Liver (tissue), 9 donors: ENCODE measurements around the gene PLN. TPM values are rescaled to one million over a fixed set of nuclear protein-coding genes. Genes with fewer than 3 reads are reported as not detected.

Source experiments
- DNase-seq: peaks from one replicate; pipeline ENCODE4 v3.0.0-alpha.2; 2017; ENCODE audit warnings: low spot score
- H3K27ac ChIP-seq, 2 donors: one replicate each; pipeline ENCODE4 v1.7.0; 2013; ENCODE audit warnings: inconsistent platforms in 2 of 2, low read length in 2 of 2, control low read depth in 1 of 2, low read depth in 1 of 2, mild to moderate bottlenecking in 1 of 2
- H3K27me3 ChIP-seq, 4 donors: one replicate each; pipeline versions ENCODE4 v1.6.1 to v1.7.0; 2013; ENCODE audit warnings: low read length in 3 of 4, inconsistent platforms in 1 of 4, mild to moderate bottlenecking in 1 of 4, moderate library complexity in 1 of 4; ENCODE audit not compliant: control insufficient read depth in 4 of 4, insufficient read depth in 4 of 4
- H3K36me3 ChIP-seq, 4 donors: one replicate each; pipeline versions ENCODE4 v1.6.1 to v1.7.0; 2013; ENCODE audit warnings: low read length in 3 of 4, mild to moderate bottlenecking in 3 of 4, low read depth in 1 of 4, moderate library complexity in 1 of 4; ENCODE audit not compliant: control insufficient read depth in 4 of 4, insufficient read depth in 3 of 4
- H3K4me1 ChIP-seq, 4 donors: one replicate each; pipeline versions ENCODE4 v1.6.1 to v1.7.0; 2013; ENCODE audit warnings: low read length in 3 of 4, mild to moderate bottlenecking in 3 of 4, moderate library complexity in 1 of 4; ENCODE audit not compliant: control insufficient read depth in 4 of 4, insufficient read depth in 4 of 4
- H3K4me3 ChIP-seq, 3 donors: one replicate each; pipeline versions ENCODE4 v1.6.1 to v1.7.0; 2013; ENCODE audit warnings: low read length in 3 of 3, control low read depth in 1 of 3, low read depth in 1 of 3, mild to moderate bottlenecking in 1 of 3
- H3K9ac ChIP-seq, 2 donors: one replicate each; pipeline ENCODE4 v1.7.0; 2013; ENCODE audit warnings: low read length in 2 of 2, mild to moderate bottlenecking in 2 of 2, moderate library complexity in 2 of 2, control low read depth in 1 of 2, low read depth in 1 of 2
- H3K9me3 ChIP-seq, 4 donors: one replicate each; pipeline versions ENCODE4 v1.6.1 to v1.7.0; 2013; ENCODE audit warnings: low read length in 3 of 4; ENCODE audit not compliant: control insufficient read depth in 4 of 4
- CTCF ChIP-seq: fragments of 150-350 bp; IDR thresholded peaks from 2 replicates; pipeline ENCODE4 v1.5.1; 2017; ENCODE audit warnings: improper control_type of control experiment, low read depth, low read length; ENCODE audit not compliant: missing input control
- EGR1 ChIP-seq, 2 donors: IDR thresholded peaks; 2 replicates each; pipeline ENCODE4 v1.6.1; 2016 to 2018; ENCODE audit warnings: antibody characterized with exemption in 2 of 2, low read depth in 2 of 2
- FOXA1 ChIP-seq: IDR thresholded peaks from 2 replicates; pipeline ENCODE4 v1.6.1; 2016; ENCODE audit warnings: antibody characterized with exemption
- FOXA2 ChIP-seq: IDR thresholded peaks from 2 replicates; pipeline ENCODE4 v1.6.1; 2016; ENCODE audit warnings: antibody characterized with exemption
- GABPA ChIP-seq, 2 donors: IDR thresholded peaks in 1 of 2; conservative IDR thresholded peaks in 1 of 2; 2 replicates each; pipeline ENCODE4 v1.6.1; 2016; ENCODE audit warnings: antibody characterized with exemption in 2 of 2, mild to moderate bottlenecking in 1 of 2, moderate library complexity in 1 of 2
- HNF4A ChIP-seq, 2 donors: conservative IDR thresholded peaks; 2 replicates each; pipeline ENCODE4 v1.6.1; 2016; ENCODE audit warnings: antibody characterized with exemption in 2 of 2, mild to moderate bottlenecking in 2 of 2
- HNF4G ChIP-seq: IDR thresholded peaks from 2 replicates; pipeline ENCODE4 v1.6.1; 2016; ENCODE audit warnings: antibody characterized with exemption
- MAX ChIP-seq: IDR thresholded peaks from 2 replicates; pipeline ENCODE4 v1.6.1; 2016; ENCODE audit warnings: antibody characterized with exemption
- NR2F2 ChIP-seq: IDR thresholded peaks from 2 replicates; pipeline ENCODE4 v1.6.1; 2016; ENCODE audit warnings: antibody characterized with exemption
- RAD21 ChIP-seq, 2 donors: IDR thresholded peaks; 2 replicates each; pipeline ENCODE4 v1.6.1; 2016; ENCODE audit warnings: antibody characterized with exemption in 2 of 2, mild to moderate bottlenecking in 2 of 2
- REST ChIP-seq: IDR thresholded peaks from 2 replicates; pipeline ENCODE4 v1.6.1; 2016; ENCODE audit warnings: antibody characterized with exemption, mild to moderate bottlenecking
- SP1 ChIP-seq: IDR thresholded peaks from 2 replicates; pipeline ENCODE4 v1.6.1; 2018; ENCODE audit warnings: antibody characterized with exemption, mild to moderate bottlenecking
- TAF1 ChIP-seq: conservative IDR thresholded peaks from 2 replicates; pipeline ENCODE4 v1.6.1; 2016; ENCODE audit warnings: antibody characterized with exemption, mild to moderate bottlenecking
- YY1 ChIP-seq: IDR thresholded peaks from 2 replicates; pipeline ENCODE4 v1.6.1; 2016; ENCODE audit warnings: antibody characterized with exemption, mild to moderate bottlenecking
- whole genome bisulfite sequencing: extraction: QIAGEN DNeasy Blood & Tissue Kit; methylation state at CpG from one replicate; pipeline ENCODE4 v1.1.7; 2013; 5-methylcytosine and 5-hydroxymethylcytosine counted together
- polyA plus RNA-seq, 2 donors: library from polyadenylated mRNA; stranded (reverse) in 1 of 2; unstranded in 1 of 2; fragments of 200-250 nt in 1 of 2; fragments of >200 nt in 1 of 2; fragmentation: Nextera tagmentation in 1 of 2; extraction: Ambion mirVana in 1 of 2; gene quantifications; one replicate each; pipeline versions ENCODE4 v1.2.1 to v1.2.3, GENCODE V29; 2013 to 2015
- total RNA-seq, 2 donors: library from RNA; depleted of rRNA; stranded (reverse); fragments of >200 nt; gene quantifications; one replicate each; pipeline ENCODE4 v1.2.3, GENCODE V29; 2014
- TF ChIP-seq, protein P1 (sequence below): IDR thresholded peaks from 2 replicates; pipeline ENCODE4 v1.6.1; 2016; ENCODE audit warnings: antibody characterized with exemption
- donor health status: healthy.
- donor health status: healthy.
- donor health status: healthy.
- donor health status: healthy.
- donor health status: healthy.

PLN gene
- total and polyA plus RNA-seq, 4 donors = 0.14 to 1.3 (median 0.44) TPM

DNA sequence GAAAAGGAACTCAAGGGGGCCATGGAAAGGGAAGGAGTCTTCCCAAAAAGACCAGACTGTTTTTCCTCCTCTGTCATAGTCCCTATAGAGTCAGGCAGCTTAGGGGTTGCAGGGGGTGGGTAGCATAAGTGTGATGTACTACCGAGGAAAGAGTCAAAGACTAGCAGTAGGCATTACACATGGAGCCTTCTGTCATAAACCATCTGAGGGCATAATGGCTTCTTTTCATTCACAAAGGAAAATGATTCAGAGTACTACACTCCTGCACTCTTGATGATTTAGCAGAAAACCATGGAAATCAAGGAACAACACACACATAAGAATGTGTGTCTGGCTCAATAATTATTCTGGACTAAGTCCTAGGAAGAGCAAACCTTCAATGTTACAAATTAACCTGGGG is 14.9 kb downstream of the PLN start:
- H3K4me1 ChIP-seq = no peaks in the 10 kb centered on the region
- no peaks in the 10 kb centered on the region for H3K9me3 ChIP-seq
- H3K9ac ChIP-seq = no peak overlapping the region
- DNase-seq = no peak
- no peak overlapping the region for H3K4me3 ChIP-seq
- H3K36me3 ChIP-seq = no peaks in the 10 kb centered on the region
- no peak overlapping the region for H3K27ac ChIP-seq
- WGBS = 93% methylated on average over 1 of the region's 1 CpG
- TF ChIP-seq GABPA (IDR thresholded peaks at IDR 0.05 in 1 of 2, conservative IDR thresholded peaks at IDR 0.05 in 1 of 2) (no peak), NR2F2 (no peak), EGR1 (IDR thresholded peaks at IDR 0.05; ENCODE audit: low read depth in 2 of 2) (no peak), RAD21 (IDR thresholded peaks at IDR 0.05) (no peak), SP1 (no peak), HNF4G (no peak), MAX (no peak), REST (no peak)
- H3K27me3 ChIP-seq = no peaks in the 10 kb centered on the region

- no peak for TF ChIP-seq EGR1 (IDR thresholded peaks at IDR 0.05; ENCODE audit: low read depth in 2 of 2)
- peak; percentile 2 for TF ChIP-seq CTCF
- no peak for TF ChIP-seq TAF1
- TF ChIP-seq HNF4A (conservative IDR thresholded peaks at IDR 0.05) = no peak
- TF ChIP-seq HNF4G = no peak
- TF ChIP-seq SP1 = no peak
- TF ChIP-seq MAX = no peak
- no peak for TF ChIP-seq YY1
- no peak for TF ChIP-seq FOXA2
- no peak for TF ChIP-seq REST
- TF ChIP-seq RAD21 (IDR thresholded peaks at IDR 0.05) = peak; percentile 32 to 56
- TF ChIP-seq, protein P1, sequence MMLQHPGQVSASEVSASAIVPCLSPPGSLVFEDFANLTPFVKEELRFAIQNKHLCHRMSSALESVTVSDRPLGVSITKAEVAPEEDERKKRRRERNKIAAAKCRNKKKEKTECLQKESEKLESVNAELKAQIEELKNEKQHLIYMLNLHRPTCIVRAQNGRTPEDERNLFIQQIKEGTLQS = no peak
- no peak for TF ChIP-seq NR2F2
- no peak for TF ChIP-seq FOXA1
- no peak for TF ChIP-seq GABPA (IDR thresholded peaks at IDR 0.05 in 1 of 2, conservative IDR thresholded peaks at IDR 0.05 in 1 of 2)
- Histone ChIP-seq H3K4me3 (no peak overlapping the region), H3K27ac (no peak overlapping the region), H3K9ac (no peak overlapping the region), H3K9me3 (no peaks in the 10 kb centered on the region), H3K4me1 (no peaks in the 10 kb centered on the region), H3K36me3 (no peaks in the 10 kb centered on the region), H3K27me3 (no peaks in the 10 kb centered on the region)
- no peak for DNase-seq
- 88% methylated on average over 5 of the region's 5 CpGs for WGBS
These were observed 17.3 kb downstream of the PLN start for GRCh38 chr6:118565311-118565960.
